Peyer's patch (tissue), 4 donors: ENCODE results near the gene FAM114A1.

ENCODE experiments used
- POLR2A ChIP-seq, 2 donors: fragments of 450-650 bp; IDR thresholded peaks; one replicate each; pipeline ENCODE4 v1.5.1; 2017; ENCODE audit warnings: antibody characterized with exemption in 2 of 2, mild to moderate bottlenecking in 2 of 2, moderate library complexity in 2 of 2
- TF ChIP-seq, protein P1 (sequence below), 6 experiments: fragments of 450-650 bp in 4 of 6; fragments of 200-600 bp in 2 of 6; sonication (generic) in 1 of 6; IDR thresholded peaks; one replicate each; pipeline ENCODE4 v1.5.1; 2017 to 2019; ENCODE audit warnings: antibody characterized with exemption in 6 of 6, mild to moderate bottlenecking in 3 of 6, moderate library complexity in 1 of 6

DNA sequence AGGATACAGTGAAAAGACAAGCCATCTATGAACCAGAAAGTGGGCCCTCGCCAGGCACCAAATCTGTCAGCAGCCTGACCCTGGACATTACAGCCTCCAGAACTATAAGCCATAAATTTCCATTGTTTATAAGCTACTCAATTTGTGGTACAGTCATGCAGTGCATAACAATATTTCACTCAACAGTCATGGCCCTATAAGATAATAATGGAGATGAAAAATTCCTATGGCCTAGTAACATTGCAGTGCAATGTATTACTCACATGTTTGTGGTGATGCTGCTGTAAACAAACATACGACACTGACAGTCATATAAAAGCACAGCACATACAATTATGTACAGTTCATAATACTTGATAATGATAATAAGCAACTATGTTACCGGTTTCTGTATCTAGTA is 45.9 kb upstream of the FAM114A1 start:
- no peak for TF ChIP-seq POLR2A (IDR thresholded peaks at IDR 0.05)
- TF ChIP-seq, protein P1, sequence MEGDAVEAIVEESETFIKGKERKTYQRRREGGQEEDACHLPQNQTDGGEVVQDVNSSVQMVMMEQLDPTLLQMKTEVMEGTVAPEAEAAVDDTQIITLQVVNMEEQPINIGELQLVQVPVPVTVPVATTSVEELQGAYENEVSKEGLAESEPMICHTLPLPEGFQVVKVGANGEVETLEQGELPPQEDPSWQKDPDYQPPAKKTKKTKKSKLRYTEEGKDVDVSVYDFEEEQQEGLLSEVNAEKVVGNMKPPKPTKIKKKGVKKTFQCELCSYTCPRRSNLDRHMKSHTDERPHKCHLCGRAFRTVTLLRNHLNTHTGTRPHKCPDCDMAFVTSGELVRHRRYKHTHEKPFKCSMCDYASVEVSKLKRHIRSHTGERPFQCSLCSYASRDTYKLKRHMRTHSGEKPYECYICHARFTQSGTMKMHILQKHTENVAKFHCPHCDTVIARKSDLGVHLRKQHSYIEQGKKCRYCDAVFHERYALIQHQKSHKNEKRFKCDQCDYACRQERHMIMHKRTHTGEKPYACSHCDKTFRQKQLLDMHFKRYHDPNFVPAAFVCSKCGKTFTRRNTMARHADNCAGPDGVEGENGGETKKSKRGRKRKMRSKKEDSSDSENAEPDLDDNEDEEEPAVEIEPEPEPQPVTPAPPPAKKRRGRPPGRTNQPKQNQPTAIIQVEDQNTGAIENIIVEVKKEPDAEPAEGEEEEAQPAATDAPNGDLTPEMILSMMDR (IDR thresholded peaks at IDR 0.05) = no peak
